ENCODE results near the gene AGAP1. TPM values are rescaled to one million over a fixed set of nuclear protein-coding genes. Genes with fewer than 3 reads are reported as not detected.

AGAP1 gene
- total RNA-seq, 1 donor from 2014 or later, result 46.3 TPM

DNA sequence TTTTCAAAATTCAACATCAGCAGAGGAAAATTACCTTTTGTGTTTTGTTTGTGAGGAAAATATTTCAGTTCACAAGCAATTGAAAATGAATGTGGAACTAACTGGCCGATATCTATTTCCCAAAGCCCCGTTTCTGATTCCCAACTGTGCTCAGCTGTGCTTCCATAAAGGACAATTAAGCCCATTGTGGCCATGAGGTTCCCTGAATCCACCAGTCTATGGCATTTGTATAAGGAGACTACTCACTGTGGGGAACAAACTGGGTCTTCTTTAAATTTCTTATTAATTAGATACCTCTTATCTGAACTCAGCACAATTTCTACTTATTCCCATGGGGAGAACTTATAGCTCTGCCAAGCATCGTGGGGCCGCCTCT is 31.4 kb upstream of the AGAP1 start:
- Mint-ChIP-seq H3K4me3 (no peak overlapping the region), H3K27ac (no peak overlapping the region), H3K4me1 (ENCODE audit: unreplicated experiment) (peaks cover 5% of the 10 kb centered on the region), H3K36me3 (no peaks in the 10 kb centered on the region), H3K27me3 (peaks cover 2% of the 10 kb centered on the region), H3K9me3 (no peaks in the 10 kb centered on the region)
- DNase-seq (ENCODE audit: extremely low spot score, unreplicated experiment), result no peak
- TF ChIP-seq CTCF (conservative IDR thresholded peaks at IDR 0.05), result no peak

DNA sequence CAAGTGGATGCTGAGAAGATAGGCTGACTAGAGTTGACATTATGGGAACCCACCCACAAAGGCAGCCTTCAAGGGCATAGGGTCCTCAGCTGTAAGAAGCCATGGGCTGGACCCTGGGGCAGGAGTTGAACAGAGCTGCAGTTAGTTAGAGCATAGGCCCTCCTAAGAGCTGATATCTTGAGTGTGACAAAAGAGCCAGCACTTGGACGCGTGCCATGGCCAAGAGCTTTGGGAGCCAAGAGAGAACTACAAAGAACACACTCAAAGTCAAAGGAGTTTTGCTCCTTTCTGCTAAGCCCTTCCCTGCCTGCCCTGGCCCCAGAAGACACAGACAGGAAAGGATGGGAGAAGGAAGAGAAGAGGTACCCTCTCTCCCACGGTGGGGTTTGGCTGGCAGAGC is 29.9 kb upstream of the AGAP1 start:
- H3K9me3 Mint-ChIP-seq, result no peaks in the 10 kb centered on the region
- H3K36me3 Mint-ChIP-seq, result no peaks in the 10 kb centered on the region
- no peak for DNase-seq (ENCODE audit: extremely low spot score, unreplicated experiment)
- H3K4me1 Mint-ChIP-seq (ENCODE audit: unreplicated experiment), result peaks cover 4% of the 10 kb centered on the region
- TF ChIP-seq CTCF (conservative IDR thresholded peaks at IDR 0.05), result no peak
- peaks cover 2% of the 10 kb centered on the region for H3K27me3 Mint-ChIP-seq
- H3K27ac Mint-ChIP-seq, result no peak overlapping the region
- no peak overlapping the region for H3K4me3 Mint-ChIP-seq

- no peak for DNase-seq (ENCODE audit: extremely low spot score, unreplicated experiment)
- no peak for TF ChIP-seq CTCF (conservative IDR thresholded peaks at IDR 0.05)
- Mint-ChIP-seq H3K27ac (no peak overlapping the region), H3K36me3 (no peaks in the 10 kb centered on the region), H3K4me3 (no peak overlapping the region), H3K27me3 (peaks cover 5% of the 10 kb centered on the region), H3K4me1 (ENCODE audit: unreplicated experiment) (peaks cover 9% of the 10 kb centered on the region), H3K9me3 (no peaks in the 10 kb centered on the region)
Observed at GRCh38 chr2:235467588-235467987, 26.3 kb upstream of the AGAP1 start.

DNA sequence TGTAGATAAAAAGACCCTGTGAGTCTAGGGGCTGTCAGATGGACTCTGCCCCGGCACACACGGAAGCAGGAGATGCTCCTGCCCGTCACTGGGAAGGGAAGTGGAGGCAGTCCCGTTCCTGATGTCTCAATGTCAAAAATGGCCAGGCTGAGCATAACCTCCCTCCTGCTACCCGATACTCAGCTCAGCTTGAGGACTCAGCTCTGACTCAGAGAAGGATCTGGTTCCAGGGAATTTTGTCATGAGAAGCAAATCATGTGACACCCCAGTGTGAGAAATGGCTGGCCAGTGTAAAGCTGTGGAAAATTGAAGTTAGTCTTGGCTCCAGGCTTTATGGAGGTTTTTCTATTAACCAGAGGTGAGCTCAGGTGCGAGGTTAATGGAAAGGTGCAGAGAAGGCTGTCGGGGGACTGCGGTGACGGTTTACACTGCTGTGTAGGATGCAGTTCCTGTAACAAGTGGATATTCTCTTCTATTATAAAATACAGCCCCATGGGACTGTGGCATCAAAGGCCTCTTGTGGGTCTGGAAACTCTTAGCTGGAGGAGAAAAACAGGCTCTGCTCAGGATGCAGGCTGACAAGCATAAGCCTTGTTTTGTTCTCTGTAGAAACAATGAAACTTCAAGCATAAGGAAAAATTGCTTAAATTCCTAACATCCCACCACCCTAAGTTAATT is 24.7 kb upstream of the AGAP1 start:
- Mint-ChIP-seq H3K4me3 (no peak overlapping the region), H3K36me3 (no peaks in the 10 kb centered on the region), H3K27me3 (peaks cover 7% of the 10 kb centered on the region), H3K4me1 (ENCODE audit: unreplicated experiment) (peaks cover 9% of the 10 kb centered on the region), H3K27ac (no peak overlapping the region), H3K9me3 (no peaks in the 10 kb centered on the region)
- DNase-seq (ENCODE audit: extremely low spot score, unreplicated experiment), result no peak
- no peak for TF ChIP-seq CTCF (conservative IDR thresholded peaks at IDR 0.05)

DNA sequence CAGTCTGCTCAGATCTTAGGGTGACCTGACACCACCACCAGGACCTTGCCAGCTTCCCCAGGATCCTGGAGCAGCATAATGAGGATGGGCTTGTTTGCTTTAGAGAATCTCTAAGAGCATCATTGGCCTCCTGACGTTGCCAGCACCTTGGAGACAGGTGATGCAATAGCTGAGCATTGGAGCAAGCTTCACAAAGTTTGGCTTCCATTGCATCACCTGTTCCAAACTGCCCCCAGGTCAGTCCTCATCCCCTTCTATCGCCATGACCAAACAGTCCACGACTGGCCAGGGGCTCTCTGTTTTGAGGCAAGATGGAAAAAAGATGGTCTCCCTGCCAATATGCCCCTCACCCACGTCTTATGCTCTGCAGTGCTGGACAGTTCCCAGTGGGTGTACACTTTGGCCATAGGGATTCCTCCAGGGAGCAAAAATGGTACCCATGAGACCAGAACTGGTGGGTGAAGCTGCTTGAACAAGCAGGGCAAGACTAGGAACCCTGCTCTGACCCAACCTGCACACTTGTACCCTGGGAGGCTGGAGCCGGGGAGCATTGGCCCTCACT is 22.6 kb upstream of the AGAP1 start:
- Mint-ChIP-seq H3K9me3 (peaks cover 9% of the 10 kb centered on the region), H3K4me3 (no peak overlapping the region), H3K36me3 (no peaks in the 10 kb centered on the region), H3K27ac (no peak overlapping the region), H3K27me3 (peaks cover 7% of the 10 kb centered on the region), H3K4me1 (ENCODE audit: unreplicated experiment) (peaks cover 9% of the 10 kb centered on the region)
- no peak for DNase-seq (ENCODE audit: extremely low spot score, unreplicated experiment)
- TF ChIP-seq CTCF (conservative IDR thresholded peaks at IDR 0.05), result no peak

All from type B pancreatic cell (in vitro differentiated cells).